ENCODE data around the gene UBL3. TPM values are rescaled to one million over a fixed set of nuclear protein-coding genes. Genes with fewer than 3 reads are reported as not detected.

The UBL3 gene
- total and polyA plus RNA-seq, 2 donors from 2014 or later = 18.1 to 34.1 TPM

GRCh38 chr13:29884671-29885430 is 34.4 kb upstream of the UBL3 start:
- Histone ChIP-seq H3K36me3 (ENCODE audit: control insufficient read depth in 2 of 3, insufficient read depth in 3 of 3, low read length in 3 of 3) (no peaks in the 10 kb centered on the region), H3K4me1 (ENCODE audit: control insufficient read depth in 2 of 3, insufficient read depth in 2 of 3, low read depth in 1 of 3, low read length in 3 of 3) (no peaks in the 10 kb centered on the region), H3K9me3 (ENCODE audit: control insufficient read depth in 2 of 3, insufficient read depth in 1 of 3, low read length in 3 of 3) (no peaks in the 10 kb centered on the region), H3K9ac (ENCODE audit: low read length in 3 of 3) (no peak overlapping the region), H3K27me3 (ENCODE audit: control insufficient read depth, insufficient read depth, low read length) (no peaks in the 10 kb centered on the region), H3K4me3 (ENCODE audit: low read length in 3 of 3) (no peak overlapping the region), H3K27ac (ENCODE audit: low read depth in 2 of 2, low read length in 2 of 2) (no peak overlapping the region)
- peak in 1 of 5 donors; percentile 39 for DNase-seq
- intact Hi-C loops (cut with DNase I) = no loop called here
- TF ChIP-seq CTCF (IDR thresholded peaks at IDR 0.05; ENCODE audit: borderline replicate concordance, extremely low read depth, insufficient read depth) = no peak
- no peak for FAIRE-seq

GRCh38 chr13:29883941-29884518 is 33.6 kb upstream of the UBL3 start:
- intact Hi-C loops (cut with DNase I) = no loop called here
- TF ChIP-seq CTCF (IDR thresholded peaks at IDR 0.05; ENCODE audit: borderline replicate concordance, extremely low read depth, insufficient read depth) = no peak
- Histone ChIP-seq H3K27me3 (ENCODE audit: control insufficient read depth, insufficient read depth, low read length) (no peaks in the 10 kb centered on the region), H3K4me3 (ENCODE audit: low read length in 3 of 3) (no peak overlapping the region), H3K36me3 (ENCODE audit: control insufficient read depth in 2 of 3, insufficient read depth in 3 of 3, low read length in 3 of 3) (no peaks in the 10 kb centered on the region), H3K4me1 (ENCODE audit: control insufficient read depth in 2 of 3, insufficient read depth in 2 of 3, low read depth in 1 of 3, low read length in 3 of 3) (no peaks in the 10 kb centered on the region), H3K9ac (ENCODE audit: low read length in 3 of 3) (no peak overlapping the region), H3K27ac (ENCODE audit: low read depth in 2 of 2, low read length in 2 of 2) (no peak overlapping the region), H3K9me3 (ENCODE audit: control insufficient read depth in 2 of 3, insufficient read depth in 1 of 3, low read length in 3 of 3) (no peaks in the 10 kb centered on the region)
- no peak for FAIRE-seq
- peak in 3 of 5 donors; percentile 29 to 43 (median 31) for DNase-seq

- H3K4me3 ChIP-seq (ENCODE audit: low read length in 3 of 3) = no peak overlapping the region
- no peak for FAIRE-seq
These were observed 31.7 kb upstream of the UBL3 start for GRCh38 chr13:29882076-29882475.

More at GRCh38 chr13:29882076-29882475, 31.7 kb upstream of the UBL3 start:
- no peaks in the 10 kb centered on the region for H3K9me3 ChIP-seq (ENCODE audit: control insufficient read depth in 2 of 3, insufficient read depth in 1 of 3, low read length in 3 of 3)
- H3K27me3 ChIP-seq (ENCODE audit: control insufficient read depth, insufficient read depth, low read length) = no peaks in the 10 kb centered on the region
- H3K27ac ChIP-seq (ENCODE audit: low read depth in 2 of 2, low read length in 2 of 2) = no peak overlapping the region
- DNase-seq = no peak
- no peak overlapping the region for H3K9ac ChIP-seq (ENCODE audit: low read length in 3 of 3)
- intact Hi-C loops (cut with DNase I) = no loop called here
- TF ChIP-seq CTCF (IDR thresholded peaks at IDR 0.05; ENCODE audit: borderline replicate concordance, extremely low read depth, insufficient read depth) = no peak
- H3K4me1 ChIP-seq (ENCODE audit: control insufficient read depth in 2 of 3, insufficient read depth in 2 of 3, low read depth in 1 of 3, low read length in 3 of 3) = no peaks in the 10 kb centered on the region
- H3K36me3 ChIP-seq (ENCODE audit: control insufficient read depth in 2 of 3, insufficient read depth in 3 of 3, low read length in 3 of 3) = no peaks in the 10 kb centered on the region

Measured in kidney (tissue), 14 donors.